Nephron (organoid): ENCODE measurements around the gene HPN.

Source experiments
- H3K27ac Mint-ChIP-seq, 3 experiments: 2 replicates each; pipeline ENCODE4 v1.8.0; 2020; ENCODE audit warnings: mixed read lengths in 3 of 3, mild to moderate bottlenecking in 2 of 3, moderate library complexity in 1 of 3
- H3K27me3 Mint-ChIP-seq: 2 replicates; pipeline ENCODE4 v1.8.0; 2021; ENCODE audit warnings: low read depth, mild to moderate bottlenecking, moderate library complexity, mixed read lengths
- H3K36me3 Mint-ChIP-seq: 2 replicates; pipeline ENCODE4 v1.8.0; 2020; ENCODE audit warnings: low read depth, mixed read lengths
- H3K4me1 Mint-ChIP-seq: 2 replicates; pipeline ENCODE4 v1.8.0; 2020; ENCODE audit warnings: mixed read lengths
- H3K4me3 Mint-ChIP-seq, 3 experiments: 2 replicates each; pipeline ENCODE4 v1.8.0; 2020; ENCODE audit warnings: mild to moderate bottlenecking in 3 of 3, mixed read lengths in 3 of 3, moderate library complexity in 2 of 3
- H3K9me3 Mint-ChIP-seq: 2 replicates; pipeline ENCODE4 v1.8.0; 2020; ENCODE audit warnings: mixed read lengths
- TF ChIP-seq, protein P1 (sequence below), 3 experiments: fragments of 200-600 bp; sonication (generic); IDR thresholded peaks; one replicate each; pipeline ENCODE4 v1.5.0; 2021; ENCODE audit warnings: antibody characterized with exemption in 3 of 3; ENCODE audit not compliant: unreplicated experiment in 3 of 3

HPN gene

GRCh38 chr19:35061583-35062373, 20.3 kb downstream of the HPN start:
- H3K9me3 Mint-ChIP-seq: no peaks in the 10 kb centered on the region
- H3K27me3 Mint-ChIP-seq: peaks cover 9% of the 10 kb centered on the region
- H3K27ac Mint-ChIP-seq: no peak overlapping the region
- H3K36me3 Mint-ChIP-seq: no peaks in the 10 kb centered on the region
- TF ChIP-seq, protein P1, sequence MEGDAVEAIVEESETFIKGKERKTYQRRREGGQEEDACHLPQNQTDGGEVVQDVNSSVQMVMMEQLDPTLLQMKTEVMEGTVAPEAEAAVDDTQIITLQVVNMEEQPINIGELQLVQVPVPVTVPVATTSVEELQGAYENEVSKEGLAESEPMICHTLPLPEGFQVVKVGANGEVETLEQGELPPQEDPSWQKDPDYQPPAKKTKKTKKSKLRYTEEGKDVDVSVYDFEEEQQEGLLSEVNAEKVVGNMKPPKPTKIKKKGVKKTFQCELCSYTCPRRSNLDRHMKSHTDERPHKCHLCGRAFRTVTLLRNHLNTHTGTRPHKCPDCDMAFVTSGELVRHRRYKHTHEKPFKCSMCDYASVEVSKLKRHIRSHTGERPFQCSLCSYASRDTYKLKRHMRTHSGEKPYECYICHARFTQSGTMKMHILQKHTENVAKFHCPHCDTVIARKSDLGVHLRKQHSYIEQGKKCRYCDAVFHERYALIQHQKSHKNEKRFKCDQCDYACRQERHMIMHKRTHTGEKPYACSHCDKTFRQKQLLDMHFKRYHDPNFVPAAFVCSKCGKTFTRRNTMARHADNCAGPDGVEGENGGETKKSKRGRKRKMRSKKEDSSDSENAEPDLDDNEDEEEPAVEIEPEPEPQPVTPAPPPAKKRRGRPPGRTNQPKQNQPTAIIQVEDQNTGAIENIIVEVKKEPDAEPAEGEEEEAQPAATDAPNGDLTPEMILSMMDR (IDR thresholded peaks at IDR 0.05; ENCODE audit: unreplicated experiment in 3 of 3): no peak
- no peaks in the 10 kb centered on the region for H3K4me1 Mint-ChIP-seq
- no peak overlapping the region for H3K4me3 Mint-ChIP-seq

GRCh38 chr19:35062942-35063341, 21.4 kb downstream of the HPN start:
- Mint-ChIP-seq H3K4me1 (peaks cover 1% of the 10 kb centered on the region), H3K27ac (no peak overlapping the region), H3K27me3 (peaks cover 17% of the 10 kb centered on the region), H3K36me3 (no peaks in the 10 kb centered on the region), H3K9me3 (no peaks in the 10 kb centered on the region), H3K4me3 (no peak overlapping the region)
- TF ChIP-seq, protein P1 (IDR thresholded peaks at IDR 0.05; ENCODE audit: unreplicated experiment in 3 of 3): no peak

- Mint-ChIP-seq H3K9me3 (no peaks in the 10 kb centered on the region), H3K27ac (no peak overlapping the region), H3K27me3 (peaks cover 17% of the 10 kb centered on the region), H3K4me1 (peaks cover 14% of the 10 kb centered on the region), H3K4me3 (no peak overlapping the region), H3K36me3 (no peaks in the 10 kb centered on the region)
- TF ChIP-seq, protein P1 (IDR thresholded peaks at IDR 0.05; ENCODE audit: unreplicated experiment in 3 of 3): no peak
Measured at GRCh38 chr19:35063940-35064818, 22.7 kb downstream of the HPN start.

- Mint-ChIP-seq H3K4me3 (no peak overlapping the region), H3K4me1 (peaks cover 23% of the 10 kb centered on the region), H3K36me3 (no peaks in the 10 kb centered on the region), H3K27me3 (peaks cover 22% of the 10 kb centered on the region), H3K27ac (no peak overlapping the region), H3K9me3 (no peaks in the 10 kb centered on the region)
- TF ChIP-seq, protein P1 (IDR thresholded peaks at IDR 0.05; ENCODE audit: unreplicated experiment in 3 of 3): no peak
Measured at GRCh38 chr19:35065574-35065973, 24.1 kb downstream of the HPN start.

DNA sequence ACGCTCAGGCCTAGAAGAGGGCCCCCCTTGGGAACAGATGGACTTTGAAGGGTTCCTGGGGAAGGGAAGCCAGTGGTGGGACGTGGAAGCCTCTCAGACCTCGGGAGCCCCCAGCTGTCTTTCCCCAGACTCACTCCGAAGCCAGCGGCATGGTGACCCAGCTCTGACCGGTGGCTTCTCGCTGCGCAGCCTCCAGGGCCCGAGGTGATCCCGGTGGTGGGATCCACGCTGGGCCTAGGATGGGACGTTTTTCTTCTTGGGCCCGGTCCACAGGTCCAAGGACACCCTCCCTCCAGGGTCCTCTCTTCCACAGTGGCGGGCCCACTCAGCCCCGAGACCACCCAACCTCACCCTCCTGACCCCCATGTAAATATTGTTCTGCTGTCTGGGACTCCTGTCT, 24.6 kb downstream of the HPN start:
- TF ChIP-seq, protein P1 (IDR thresholded peaks at IDR 0.05; ENCODE audit: unreplicated experiment in 3 of 3): no peak
- Mint-ChIP-seq H3K36me3 (no peaks in the 10 kb centered on the region), H3K27me3 (peaks cover 22% of the 10 kb centered on the region), H3K4me1 (peaks cover 23% of the 10 kb centered on the region), H3K4me3 (no peak overlapping the region), H3K27ac (no peak overlapping the region), H3K9me3 (no peaks in the 10 kb centered on the region)
